PFSK-1 (cell line): ENCODE results near the gene LMOD1.

Source experiments
- POLR2AphosphoS5 ChIP-seq: IDR thresholded peaks from 2 replicates; pipeline ENCODE4 v1.6.1; 2012; ENCODE audit warnings: low read depth, mild to moderate bottlenecking, control low read depth, low read length, moderate library complexity
- TAF1 ChIP-seq: IDR thresholded peaks from 2 replicates; pipeline ENCODE4 v1.6.1; 2012; ENCODE audit warnings: low read length, control low read depth, borderline replicate concordance; ENCODE audit not compliant: insufficient read depth

GRCh38 chr1:201942129-201942495 lies 4.2 kb downstream of the LMOD1 start:
- TF ChIP-seq POLR2AphosphoS5, result no peak
- TF ChIP-seq TAF1, result no peak
